ENCODE measurements around the gene AFG3L2. TPM values are rescaled to one million over a fixed set of nuclear protein-coding genes. Genes with fewer than 3 reads are reported as not detected.
A peak's percentile ranks its signal among the peaks of the same experiment; 100 is the strongest.

The AFG3L2 gene
- total and polyA plus RNA-seq, 2 experiments from 2014 or later = 50.3 to 105 TPM

- DNase-seq (ENCODE audit: low spot score) (no peak), ATAC-seq (no peak)
- Histone ChIP-seq H3K4me2 (no peak overlapping the region), H3K27ac (ENCODE audit: low read depth) (no peak overlapping the region), H3K27me3 (ENCODE audit: insufficient read depth) (peaks cover 34% of the 10 kb centered on the region), H3K36me3 (ENCODE audit: insufficient read depth) (no peaks in the 10 kb centered on the region), H3F3A (replicated peaks; ENCODE audit: low read depth) (0 out of 2 replicates have a peak, but pooled peaks cover 10% of the 10 kb centered on the region), H4K20me1 (replicated peaks; ENCODE audit: insufficient read depth) (no peaks in the 10 kb centered on the region), H3K9me2 (ENCODE audit: insufficient read depth) (no peaks in the 10 kb centered on the region), H2AFZ (no peak overlapping the region), H3K79me2 (replicated peaks; ENCODE audit: insufficient read depth) (peaks cover 18% of the 10 kb centered on the region), H3K4me3 (no peak overlapping the region), H3K4me1 (ENCODE audit: insufficient read depth) (peaks cover 15% of the 10 kb centered on the region)
- H3K27me3 Mint-ChIP-seq (ENCODE audit: insufficient read depth, low read depth, poor library complexity) = peaks cover 38% of the 10 kb centered on the region
- H3K36me3 Mint-ChIP-seq (ENCODE audit: low read depth) = peaks cover 3% of the 10 kb centered on the region; the same call in 1 of the 3 replicates
- H3K4me1 Mint-ChIP-seq = peaks cover 16% of the 10 kb centered on the region
- H3K27ac Mint-ChIP-seq = no peak overlapping the region
- peak overlapping the region; percentile 39; the same call in 2 of the 3 replicates for H3K4me3 Mint-ChIP-seq
- TF ChIP-seq ZNF331 (CRISPR knock-in tag; IDR thresholded peaks at IDR 0.05; ENCODE audit: low read depth) (no peak), JUNB (IDR thresholded peaks at IDR 0.05; ENCODE audit: unreplicated experiment) (no peak), CREB1 (CRISPR knock-in tag; IDR thresholded peaks at IDR 0.05; ENCODE audit: low read depth) (no peak), REST (IDR thresholded peaks at IDR 0.05; ENCODE audit: unreplicated experiment) (no peak), NANOG (IDR thresholded peaks at IDR 0.05; ENCODE audit: borderline replicate concordance) (no peak), POLR2AphosphoS5 (IDR thresholded peaks at IDR 0.05; ENCODE audit: low read depth) (no peak), EZH2 (IDR thresholded peaks at IDR 0.05; ENCODE audit: low read depth, unreplicated experiment) (no peak), EZH2phosphoT487 (IDR thresholded peaks at IDR 0.05; ENCODE audit: unreplicated experiment) (no peak), STAT1 (IDR thresholded peaks at IDR 0.05; ENCODE audit: unreplicated experiment) (no peak), ZNF114 (CRISPR knock-in tag; IDR thresholded peaks at IDR 0.05) (no peak), ZNF462 (CRISPR knock-in tag; IDR thresholded peaks at IDR 0.05) (no peak)
- TF ChIP-seq, protein P1, sequence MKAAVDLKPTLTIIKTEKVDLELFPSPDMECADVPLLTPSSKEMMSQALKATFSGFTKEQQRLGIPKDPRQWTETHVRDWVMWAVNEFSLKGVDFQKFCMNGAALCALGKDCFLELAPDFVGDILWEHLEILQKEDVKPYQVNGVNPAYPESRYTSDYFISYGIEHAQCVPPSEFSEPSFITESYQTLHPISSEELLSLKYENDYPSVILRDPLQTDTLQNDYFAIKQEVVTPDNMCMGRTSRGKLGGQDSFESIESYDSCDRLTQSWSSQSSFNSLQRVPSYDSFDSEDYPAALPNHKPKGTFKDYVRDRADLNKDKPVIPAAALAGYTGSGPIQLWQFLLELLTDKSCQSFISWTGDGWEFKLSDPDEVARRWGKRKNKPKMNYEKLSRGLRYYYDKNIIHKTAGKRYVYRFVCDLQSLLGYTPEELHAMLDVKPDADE (IDR thresholded peaks at IDR 0.05) = no peak
- TF ChIP-seq, protein P2, sequence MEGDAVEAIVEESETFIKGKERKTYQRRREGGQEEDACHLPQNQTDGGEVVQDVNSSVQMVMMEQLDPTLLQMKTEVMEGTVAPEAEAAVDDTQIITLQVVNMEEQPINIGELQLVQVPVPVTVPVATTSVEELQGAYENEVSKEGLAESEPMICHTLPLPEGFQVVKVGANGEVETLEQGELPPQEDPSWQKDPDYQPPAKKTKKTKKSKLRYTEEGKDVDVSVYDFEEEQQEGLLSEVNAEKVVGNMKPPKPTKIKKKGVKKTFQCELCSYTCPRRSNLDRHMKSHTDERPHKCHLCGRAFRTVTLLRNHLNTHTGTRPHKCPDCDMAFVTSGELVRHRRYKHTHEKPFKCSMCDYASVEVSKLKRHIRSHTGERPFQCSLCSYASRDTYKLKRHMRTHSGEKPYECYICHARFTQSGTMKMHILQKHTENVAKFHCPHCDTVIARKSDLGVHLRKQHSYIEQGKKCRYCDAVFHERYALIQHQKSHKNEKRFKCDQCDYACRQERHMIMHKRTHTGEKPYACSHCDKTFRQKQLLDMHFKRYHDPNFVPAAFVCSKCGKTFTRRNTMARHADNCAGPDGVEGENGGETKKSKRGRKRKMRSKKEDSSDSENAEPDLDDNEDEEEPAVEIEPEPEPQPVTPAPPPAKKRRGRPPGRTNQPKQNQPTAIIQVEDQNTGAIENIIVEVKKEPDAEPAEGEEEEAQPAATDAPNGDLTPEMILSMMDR (conservative IDR thresholded peaks at IDR 0.05; ENCODE audit: low read depth in 2 of 2) = no peak
- no peaks in the 10 kb centered on the region for H3K9me3 Mint-ChIP-seq
Measured at GRCh38 chr18:12406371-12407111, 29.5 kb upstream of the AFG3L2 start.
